Endothelial cell of umbilical vein (primary cell): ENCODE results near the gene SUCLG1. TPM values are rescaled to one million over a fixed set of nuclear protein-coding genes. Genes with fewer than 3 reads are reported as not detected.

Experiments used
- BruUV-seq: library from RNA; stranded (reverse); fragments of 400-500 nt; replicated peaks from 2 replicates; lab custom pipeline; 2021; lab: Mats Ljungman, UMichigan
- CTCF ChIA-PET: fragments of 300-600, 350-600 bp; sonication (Branson Sonifier 250); formaldehyde crosslinking; loops from one replicate; lab custom pipeline; 2021; ENCODE audit warnings: antibody characterized with exemption, inconsistent platforms; lab: Charles Lee
- POLR2A ChIA-PET: fragments of 300-600, 350-600 bp; sonication (Branson Sonifier 250); formaldehyde crosslinking; loops from one replicate; lab custom pipeline; 2021; ENCODE audit warnings: antibody characterized with exemption, inconsistent platforms; lab: Charles Lee
- DNase-seq: peaks from one replicate; pipeline ENCODE4 v3.0.0-alpha.2; 2011; ENCODE audit warnings: low read depth, low spot score
- FAIRE-seq: peaks from 2 replicates; lab custom pipeline; 2011; peaks lifted over from hg19 to GRCh38; lab: Jason Lieb, UNC
- H2AFZ ChIP-seq: 2 replicates; pipeline ENCODE4 v1.6.0; 2012; ENCODE audit warnings: low read depth, low read length, control low read depth, inconsistent platforms
- H3K27ac ChIP-seq: 2 replicates; pipeline ENCODE4 v1.5.1; 2011; ENCODE audit warnings: low read depth, mild to moderate bottlenecking, control low read depth, low read length, moderate library complexity; ENCODE audit not compliant: insufficient read depth
- H3K27me3 ChIP-seq, 2 experiments: 2 replicates each; pipeline versions ENCODE4 v1.6.0 to v1.6.1; 2011; ENCODE audit warnings: low read length in 2 of 2, mixed read lengths in 1 of 2; ENCODE audit not compliant: control insufficient read depth in 2 of 2, insufficient read depth in 2 of 2
- H3K36me3 ChIP-seq, 2 experiments: 2 replicates in 1 of 2; 3 replicates in 1 of 2; pipeline ENCODE4 v1.5.1; 2011; ENCODE audit warnings: low read length in 2 of 2, mild to moderate bottlenecking in 1 of 2, moderate library complexity in 1 of 2; ENCODE audit not compliant: control insufficient read depth in 2 of 2, insufficient read depth in 2 of 2; ENCODE audit errors: extremely low read depth in 1 of 2
- H3K4me1 ChIP-seq: 3 replicates; pipeline ENCODE4 v1.5.1; 2011; ENCODE audit warnings: mild to moderate bottlenecking, low read length; ENCODE audit not compliant: control insufficient read depth, insufficient read depth; ENCODE audit errors: extremely low read depth
- H3K4me2 ChIP-seq: 2 replicates; pipeline ENCODE4 v1.6.1; 2011; ENCODE audit warnings: low read length, control low read depth, mixed read lengths; ENCODE audit not compliant: insufficient read depth
- H3K4me3 ChIP-seq, 3 experiments: fragments of 200-600 bp in 1 of 3; sonication (generic), shearing (Covaris generic) in 1 of 3; replicated peaks in 1 of 3; 2 replicates each; pipeline ENCODE4 v1.5.1; 2011 to 2016; ENCODE audit warnings: control low read depth in 3 of 3, low read length in 3 of 3, mild to moderate bottlenecking in 2 of 3, inconsistent platforms in 1 of 3, low read depth in 1 of 3, moderate library complexity in 1 of 3; ENCODE audit not compliant: insufficient read depth in 1 of 3
- H3K79me2 ChIP-seq: 2 replicates; pipeline ENCODE4 v1.6.0; 2012; ENCODE audit warnings: low read length, inconsistent platforms; ENCODE audit not compliant: control insufficient read depth, insufficient read depth
- H3K9ac ChIP-seq: replicated peaks from 2 replicates; pipeline ENCODE3; 2011; ENCODE audit warnings: low read length, control low read depth; ENCODE audit not compliant: insufficient read depth; ENCODE audit errors: extremely low read depth
- H3K9me1 ChIP-seq: replicated peaks from 3 replicates; pipeline ENCODE4 v1.6.0; 2011; ENCODE audit warnings: mild to moderate bottlenecking, low read length; ENCODE audit not compliant: control insufficient read depth, insufficient read depth; ENCODE audit errors: extremely low read depth
- H3K9me3 ChIP-seq: replicated peaks from 2 replicates; pipeline ENCODE4 v1.5.1; 2012; ENCODE audit warnings: low read length, inconsistent platforms; ENCODE audit not compliant: control insufficient read depth, insufficient read depth
- H4K20me1 ChIP-seq: replicated peaks from 2 replicates; pipeline ENCODE3; 2011; ENCODE audit warnings: mild to moderate bottlenecking, low read length; ENCODE audit not compliant: control insufficient read depth, insufficient read depth; ENCODE audit errors: extremely low read depth
- EZH2 ChIP-seq: IDR thresholded peaks from 2 replicates; pipeline ENCODE4 v1.6.1; 2012; ENCODE audit warnings: borderline replicate concordance, low read depth, mild to moderate bottlenecking, moderate library complexity, low read length, inconsistent platforms; ENCODE audit not compliant: severe bottlenecking
- FOS ChIP-seq: IDR thresholded peaks from 2 replicates; pipeline ENCODE4 v1.6.1; 2011; ENCODE audit warnings: mild to moderate bottlenecking, low read length, moderate library complexity, borderline replicate concordance; ENCODE audit not compliant: insufficient read depth
- GATA2 ChIP-seq: IDR thresholded peaks from 2 replicates; pipeline ENCODE4 v1.7.0; 2011; ENCODE audit warnings: low read depth, mild to moderate bottlenecking, moderate library complexity, mixed read lengths, low read length; ENCODE audit not compliant: insufficient read length, insufficient read depth
- JUN ChIP-seq: IDR thresholded peaks from 2 replicates; pipeline ENCODE4 v1.6.1; 2011; ENCODE audit warnings: borderline replicate concordance, low read depth; ENCODE audit not compliant: insufficient read length, insufficient read depth
- MYC ChIP-seq: IDR thresholded peaks from one replicate; pipeline ENCODE4 v1.6.1; 2011; ENCODE audit warnings: mild to moderate bottlenecking, low read depth, low read length
- POLR2A ChIP-seq: IDR thresholded peaks from 2 replicates; pipeline ENCODE4 v1.6.1; 2012; ENCODE audit warnings: low read depth, mild to moderate bottlenecking, control low read depth, low read length
- POLR2AphosphoS5 ChIP-seq: IDR thresholded peaks from 2 replicates; pipeline ENCODE4 v1.6.1; 2012; ENCODE audit warnings: low read depth, mild to moderate bottlenecking, control low read depth, low read length, moderate library complexity; ENCODE audit not compliant: insufficient read depth
- dilution Hi-C: fragments of 300-500 bp; cut with MboI; formaldehyde crosslinking; loops from one replicate; pipeline ENCODE4 v1.15.0; 2019; ENCODE audit warnings: low sequenced_read_pairs; ENCODE audit not compliant: extremely low pct_ligation_motif_present
- intact Hi-C: fragments of 100-400 bp; cut with micrococcal nuclease; formaldehyde crosslinking; loops from one replicate; pipeline ENCODE4 v1.10.0; 2022
- polyA plus RNA-seq, 4 experiments: library from polyadenylated mRNA; depleted of rRNA in 3 of 4; stranded (reverse) in 3 of 4; unstranded in 1 of 4; fragments of >200 nt; gene quantifications; 2 replicates each; pipeline versions ENCODE4 v1.2.1 to v1.2.3, GENCODE V29; 2011 to 2012; ENCODE audit warnings: missing spikeins in 1 of 4
- total RNA-seq: library from RNA; stranded (reverse); gene quantifications from 2 replicates; pipeline ENCODE4 v1.2.3, GENCODE V29; 2021
- TF ChIP-seq, protein P1 (sequence below), 2 donors: IDR thresholded peaks; 1 replicate in 1 of 2; 2 replicates in 1 of 2; pipeline ENCODE4 v1.5.1; 2011; ENCODE audit warnings: low read length in 2 of 2, mild to moderate bottlenecking in 2 of 2, moderate library complexity in 2 of 2, control low read depth in 1 of 2, inconsistent platforms in 1 of 2, low read depth in 1 of 2; ENCODE audit not compliant: insufficient read depth in 1 of 2; ENCODE audit errors: extremely low read depth in 1 of 2
- TF ChIP-seq, protein P2 (sequence below): IDR thresholded peaks from 2 replicates; pipeline ENCODE4 v1.6.1; 2011; ENCODE audit not compliant: insufficient read depth, insufficient read length

SUCLG1 gene
- total and polyA plus RNA-seq, 2 donors (not counting 3 experiments of a cell fraction or from before 2014, with no cell fraction given) = 31.7 to 59.2 TPM

DNA sequence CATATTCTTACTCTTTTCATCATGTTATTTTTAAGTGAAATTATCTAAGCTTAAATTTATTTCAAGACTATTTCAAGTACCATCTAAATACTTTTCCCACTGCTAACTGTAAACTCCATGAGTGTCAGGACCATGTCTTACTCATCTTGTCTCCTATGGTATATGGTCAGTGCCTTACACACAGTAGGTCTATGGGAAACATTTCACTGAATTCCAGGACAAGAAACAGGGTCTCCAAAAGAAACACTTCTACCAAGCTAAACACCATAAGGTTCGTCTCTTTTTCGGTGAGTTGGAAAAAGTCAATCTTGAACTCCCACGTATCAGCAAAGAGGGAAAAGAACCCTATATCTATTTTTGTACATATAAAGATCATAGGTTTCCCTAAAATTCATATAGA, 6.5 kb downstream of the SUCLG1 start:
- Histone ChIP-seq H2AFZ (no peak overlapping the region), H3K79me2 (peaks cover 50% of the 10 kb centered on the region), H3K9me1 (no peaks in the 10 kb centered on the region), H3K27ac (no peak overlapping the region), H3K36me3 (no peaks in the 10 kb centered on the region), H3K4me1 (no peaks in the 10 kb centered on the region), H3K27me3 (no peaks in the 10 kb centered on the region), H3K4me3 (no peak overlapping the region), H3K4me2 (no peak overlapping the region), H3K9me3 (no peaks in the 10 kb centered on the region), H4K20me1 (no peaks in the 10 kb centered on the region), H3K9ac (no peak overlapping the region)
- no peak for FAIRE-seq
- dilution Hi-C loops = no loop called here
- TF ChIP-seq GATA2 = no peak
- TF ChIP-seq FOS = no peak
- TF ChIP-seq, protein P1, sequence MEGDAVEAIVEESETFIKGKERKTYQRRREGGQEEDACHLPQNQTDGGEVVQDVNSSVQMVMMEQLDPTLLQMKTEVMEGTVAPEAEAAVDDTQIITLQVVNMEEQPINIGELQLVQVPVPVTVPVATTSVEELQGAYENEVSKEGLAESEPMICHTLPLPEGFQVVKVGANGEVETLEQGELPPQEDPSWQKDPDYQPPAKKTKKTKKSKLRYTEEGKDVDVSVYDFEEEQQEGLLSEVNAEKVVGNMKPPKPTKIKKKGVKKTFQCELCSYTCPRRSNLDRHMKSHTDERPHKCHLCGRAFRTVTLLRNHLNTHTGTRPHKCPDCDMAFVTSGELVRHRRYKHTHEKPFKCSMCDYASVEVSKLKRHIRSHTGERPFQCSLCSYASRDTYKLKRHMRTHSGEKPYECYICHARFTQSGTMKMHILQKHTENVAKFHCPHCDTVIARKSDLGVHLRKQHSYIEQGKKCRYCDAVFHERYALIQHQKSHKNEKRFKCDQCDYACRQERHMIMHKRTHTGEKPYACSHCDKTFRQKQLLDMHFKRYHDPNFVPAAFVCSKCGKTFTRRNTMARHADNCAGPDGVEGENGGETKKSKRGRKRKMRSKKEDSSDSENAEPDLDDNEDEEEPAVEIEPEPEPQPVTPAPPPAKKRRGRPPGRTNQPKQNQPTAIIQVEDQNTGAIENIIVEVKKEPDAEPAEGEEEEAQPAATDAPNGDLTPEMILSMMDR (IDR thresholded peaks at IDR 0.05; ENCODE audit: extremely low read depth in 1 of 2, insufficient read depth in 1 of 2, low read depth in 1 of 2, low read length in 2 of 2) = no peak
- TF ChIP-seq POLR2AphosphoS5 = no peak
- TF ChIP-seq EZH2 = no peak
- TF ChIP-seq JUN = no peak
- no peak for TF ChIP-seq MYC
- TF ChIP-seq POLR2A = no peak
- TF ChIP-seq, protein P2, sequence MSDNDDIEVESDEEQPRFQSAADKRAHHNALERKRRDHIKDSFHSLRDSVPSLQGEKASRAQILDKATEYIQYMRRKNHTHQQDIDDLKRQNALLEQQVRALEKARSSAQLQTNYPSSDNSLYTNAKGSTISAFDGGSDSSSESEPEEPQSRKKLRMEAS = no peak
- CTCF ChIA-PET = no interaction called here
- intact Hi-C loops = no loop called here
- BruUV-seq = no TSS peak
- POLR2A ChIA-PET = no interaction called here
- no peak for DNase-seq
